RWPE2 (cell line): Measurements from ENCODE around the gene HNRNPAB.
A peak's percentile ranks its signal among the peaks of the same experiment; 100 is the strongest.

Experiments
- ATAC-seq: fragments of 200-7000 bp; cut with Tn5 transposase; 3 replicates; pipeline ENCODE4 v1.9.1; 2021; ENCODE audit warnings: low read depth
- DNase-seq: peaks from one replicate; pipeline ENCODE4 v3.0.0-alpha.2; 2020; ENCODE audit warnings: low spot score
- H3K27ac ChIP-seq: fragments of 450-650 bp; 2 replicates; pipeline ENCODE4 v1.5.1; 2017; ENCODE audit warnings: mild to moderate bottlenecking; ENCODE audit not compliant: poor library complexity, severe bottlenecking
- H3K27me3 ChIP-seq: fragments of 250-450 bp; sonication (Bioruptor Pico); 2 replicates; pipeline ENCODE4 v1.5.1; 2021; ENCODE audit warnings: mild to moderate bottlenecking, moderate library complexity; ENCODE audit not compliant: insufficient read depth, poor library complexity, severe bottlenecking
- H3K36me3 ChIP-seq: fragments of 250-450 bp; sonication (Bioruptor Pico); 2 replicates; pipeline ENCODE4 v1.5.1; 2020; ENCODE audit warnings: low read depth, mild to moderate bottlenecking, moderate library complexity
- H3K4me1 ChIP-seq: fragments of 250-450 bp; sonication (Bioruptor Pico); 2 replicates; pipeline ENCODE4 v1.5.1; 2021; ENCODE audit warnings: mild to moderate bottlenecking, moderate library complexity; ENCODE audit not compliant: insufficient read depth, poor library complexity, severe bottlenecking
- H3K4me3 ChIP-seq: fragments of 250-450 bp; sonication (Bioruptor Pico); 2 replicates; pipeline ENCODE4 v1.5.1; 2021; ENCODE audit warnings: mild to moderate bottlenecking, moderate library complexity; ENCODE audit not compliant: severe bottlenecking
- H3K9me3 ChIP-seq: fragments of 250-450 bp; sonication (Bioruptor Pico); 2 replicates; pipeline ENCODE4 v1.5.1; 2021; ENCODE audit warnings: mild to moderate bottlenecking, moderate library complexity; ENCODE audit not compliant: severe bottlenecking
- TF ChIP-seq, protein P1 (sequence below): fragments of 450-650 bp; IDR thresholded peaks from one replicate; pipeline ENCODE4 v1.5.1; 2017; ENCODE audit warnings: mild to moderate bottlenecking, moderate library complexity; ENCODE audit not compliant: poor library complexity, severe bottlenecking

HNRNPAB gene

DNA sequence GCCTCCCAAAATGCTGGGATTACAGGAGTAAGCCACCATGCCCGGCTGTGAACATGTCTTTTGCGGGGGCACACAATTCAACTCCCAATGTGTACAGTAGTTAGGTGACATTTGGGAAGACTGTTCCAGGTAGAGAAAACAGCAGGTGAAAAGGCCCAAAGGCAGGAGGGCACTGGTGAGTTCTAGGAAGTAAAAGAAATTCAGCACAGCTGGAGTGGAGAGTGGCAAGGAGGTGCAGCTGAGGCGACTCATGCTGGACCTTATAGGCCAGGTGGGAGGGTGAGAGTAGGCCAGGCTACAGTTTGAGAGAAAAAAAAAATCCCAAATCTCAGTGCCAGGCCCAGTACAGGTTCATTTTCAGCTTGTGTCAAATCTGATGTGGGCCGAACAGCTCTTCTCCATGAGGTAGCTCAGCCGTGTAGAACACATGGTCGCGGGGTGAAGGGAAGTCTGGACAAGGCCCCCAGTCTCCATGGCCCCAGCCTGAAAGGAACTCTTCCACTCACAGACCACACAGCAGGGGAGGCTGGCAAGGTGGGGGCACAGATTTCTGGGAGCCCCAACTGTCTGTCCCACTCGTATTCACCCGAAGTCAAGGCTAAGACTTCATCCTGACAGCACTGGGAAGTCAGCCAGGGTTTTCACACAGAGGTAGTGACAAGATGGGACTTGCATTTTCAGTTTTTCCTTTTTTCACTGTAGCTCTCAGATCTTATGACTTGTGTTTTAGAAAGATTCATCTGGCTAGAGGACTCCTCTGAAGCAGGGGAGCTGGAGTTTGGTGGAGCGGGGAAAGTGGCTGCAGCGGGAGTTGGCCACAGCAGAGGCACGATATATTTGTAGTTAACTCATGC is 4.5 kb upstream of the HNRNPAB start:
- no peak overlapping the region for H3K27ac ChIP-seq
- peaks cover 11% of the 10 kb centered on the region for H3K4me1 ChIP-seq
- H3K4me3 ChIP-seq = no peak overlapping the region
- no peaks in the 10 kb centered on the region for H3K36me3 ChIP-seq
- no peaks in the 10 kb centered on the region for H3K9me3 ChIP-seq
- TF ChIP-seq, protein P1, sequence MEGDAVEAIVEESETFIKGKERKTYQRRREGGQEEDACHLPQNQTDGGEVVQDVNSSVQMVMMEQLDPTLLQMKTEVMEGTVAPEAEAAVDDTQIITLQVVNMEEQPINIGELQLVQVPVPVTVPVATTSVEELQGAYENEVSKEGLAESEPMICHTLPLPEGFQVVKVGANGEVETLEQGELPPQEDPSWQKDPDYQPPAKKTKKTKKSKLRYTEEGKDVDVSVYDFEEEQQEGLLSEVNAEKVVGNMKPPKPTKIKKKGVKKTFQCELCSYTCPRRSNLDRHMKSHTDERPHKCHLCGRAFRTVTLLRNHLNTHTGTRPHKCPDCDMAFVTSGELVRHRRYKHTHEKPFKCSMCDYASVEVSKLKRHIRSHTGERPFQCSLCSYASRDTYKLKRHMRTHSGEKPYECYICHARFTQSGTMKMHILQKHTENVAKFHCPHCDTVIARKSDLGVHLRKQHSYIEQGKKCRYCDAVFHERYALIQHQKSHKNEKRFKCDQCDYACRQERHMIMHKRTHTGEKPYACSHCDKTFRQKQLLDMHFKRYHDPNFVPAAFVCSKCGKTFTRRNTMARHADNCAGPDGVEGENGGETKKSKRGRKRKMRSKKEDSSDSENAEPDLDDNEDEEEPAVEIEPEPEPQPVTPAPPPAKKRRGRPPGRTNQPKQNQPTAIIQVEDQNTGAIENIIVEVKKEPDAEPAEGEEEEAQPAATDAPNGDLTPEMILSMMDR = no peak
- DNase-seq (peak; percentile 61), ATAC-seq (peak; percentile 16; the same call in 2 of the 3 replicates)
- no peaks in the 10 kb centered on the region for H3K27me3 ChIP-seq

GRCh38 chr5:178201221-178201926 is 3.0 kb upstream of the HNRNPAB start:
- peaks cover 11% of the 10 kb centered on the region for H3K36me3 ChIP-seq
- H3K27ac ChIP-seq = no peak overlapping the region
- no peaks in the 10 kb centered on the region for H3K9me3 ChIP-seq
- DNase-seq (peak; percentile 19), ATAC-seq (no peak)
- no peak overlapping the region for H3K4me3 ChIP-seq
- peaks cover 17% of the 10 kb centered on the region for H3K4me1 ChIP-seq
- TF ChIP-seq, protein P1 = no peak
- no peaks in the 10 kb centered on the region for H3K27me3 ChIP-seq

- Histone ChIP-seq H3K4me3 (no peak overlapping the region), H3K27me3 (no peaks in the 10 kb centered on the region), H3K27ac (no peak overlapping the region), H3K36me3 (peaks cover 16% of the 10 kb centered on the region), H3K9me3 (no peaks in the 10 kb centered on the region), H3K4me1 (peaks cover 20% of the 10 kb centered on the region)
- ATAC-seq (no peak), DNase-seq (peak; percentile 31)
- TF ChIP-seq, protein P1 = no peak
Observed at GRCh38 chr5:178201927-178202235, 2.5 kb upstream of the HNRNPAB start.

DNA sequence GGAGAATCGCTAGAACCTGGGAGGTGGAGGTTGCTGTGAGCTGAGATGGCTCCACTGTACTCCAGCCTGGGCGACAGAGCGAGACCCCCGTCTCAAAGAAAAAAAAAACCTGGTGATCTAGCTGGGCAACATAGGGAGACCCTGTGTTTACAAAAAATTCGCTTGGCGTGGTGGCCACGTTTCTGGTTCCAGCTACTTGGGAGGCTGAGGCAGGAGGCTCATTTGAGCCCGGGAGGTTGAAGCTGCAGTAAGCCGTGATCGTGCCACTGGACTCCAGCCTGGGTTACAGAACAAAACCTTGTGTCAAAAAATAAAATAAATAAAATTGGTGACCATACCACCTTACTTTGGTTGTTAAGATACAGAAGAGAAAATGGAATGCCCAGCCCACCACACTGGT is 1.8 kb upstream of the HNRNPAB start:
- peaks cover 23% of the 10 kb centered on the region for H3K36me3 ChIP-seq
- peaks cover 20% of the 10 kb centered on the region for H3K4me1 ChIP-seq
- TF ChIP-seq, protein P1 = no peak
- no peak overlapping the region for H3K4me3 ChIP-seq
- no peaks in the 10 kb centered on the region for H3K9me3 ChIP-seq
- H3K27me3 ChIP-seq = no peaks in the 10 kb centered on the region
- H3K27ac ChIP-seq = no peak overlapping the region
- DNase-seq (peak; percentile 29), ATAC-seq (no peak)

DNA sequence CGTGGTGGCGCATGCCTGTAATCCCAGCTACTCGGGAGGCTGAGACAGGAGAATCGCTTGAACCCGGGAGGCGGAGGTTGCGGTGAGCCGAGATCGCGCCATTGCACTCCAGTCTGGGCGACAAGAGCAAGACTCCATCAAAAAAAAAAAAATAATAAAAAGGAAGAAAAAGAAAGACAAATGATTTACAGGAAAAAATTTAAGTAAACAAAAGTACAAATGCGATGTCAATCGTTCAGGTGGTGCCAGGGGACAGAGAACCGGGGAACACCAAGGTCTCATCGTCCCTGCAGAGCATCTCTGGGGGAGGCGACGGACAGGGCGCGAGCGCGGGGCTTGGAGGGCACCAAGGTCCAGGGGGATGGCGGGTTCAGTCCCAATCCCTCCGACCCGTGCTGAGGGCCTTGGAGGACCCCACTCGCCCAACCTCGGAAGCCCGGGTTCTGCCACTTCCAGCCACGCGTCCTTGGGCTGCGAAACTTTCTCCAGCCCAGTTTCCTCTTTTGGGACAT is 607 bp upstream of the HNRNPAB start:
- Histone ChIP-seq H3K27ac (peak overlapping the region; percentile 85), H3K27me3 (no peaks in the 10 kb centered on the region), H3K9me3 (no peaks in the 10 kb centered on the region), H3K36me3 (peaks cover 34% of the 10 kb centered on the region), H3K4me1 (peaks cover 20% of the 10 kb centered on the region), H3K4me3 (peak overlapping the region; percentile 94)
- DNase-seq (no peak), ATAC-seq (peak; percentile 1; the same call in 1 of the 3 replicates)
- TF ChIP-seq, protein P1 = no peak
